ENCODE results near the gene SSNA1.

SSNA1 gene

GRCh38 chr9:137201205-137201868 is 12.9 kb downstream of the SSNA1 start:
- DNase-seq = no peak

- DNase-seq = no peak
These were observed 14.5 kb downstream of the SSNA1 start for GRCh38 chr9:137202966-137203365.

- DNase-seq = no peak
These were observed 16.3 kb downstream of the SSNA1 start for GRCh38 chr9:137204731-137205125.

- DNase-seq = peak; percentile 94
These were observed 16.9 kb downstream of the SSNA1 start, which contains the start of the genes NDOR1 and TMEM203 for GRCh38 chr9:137205126-137206069. Gene NDOR1, plus strand, starts transcription at chr9:137205700. Its CDS starts 78 bp downstream, at chr9:137205778. Gene TMEM203, minus strand, starts transcription at chr9:137205648. Its CDS starts 234 bp downstream, at chr9:137205414.

GRCh38 chr9:137206602-137207001 is 18.1 kb downstream of the SSNA1 start:
- no peak for DNase-seq

GRCh38 chr9:137211532-137211931 is 23.1 kb downstream of the SSNA1 start:
- DNase-seq = no peak

GRCh38 chr9:137212520-137212919 is 24.0 kb downstream of the SSNA1 start:
- DNase-seq = no peak

GRCh38 chr9:137213160-137214060 is 24.9 kb downstream of the SSNA1 start:
- DNase-seq = peak; percentile 33

- no peak for DNase-seq
These were observed 26.1 kb downstream of the SSNA1 start for GRCh38 chr9:137214620-137215019.

GRCh38 chr9:137215196-137215986 is 26.9 kb downstream of the SSNA1 start:
- DNase-seq = no peak

- no peak for DNase-seq
These were observed 27.9 kb downstream of the SSNA1 start for GRCh38 chr9:137216188-137216965.

- no peak for DNase-seq
These were observed 29.1 kb downstream of the SSNA1 start for GRCh38 chr9:137217276-137218211.

- no peak for DNase-seq
These were observed 29.8 kb downstream of the SSNA1 start for GRCh38 chr9:137218212-137218753.

- DNase-seq = no peak
These were observed 30.3 kb downstream of the SSNA1 start for GRCh38 chr9:137218754-137219271.

- DNase-seq = no peak
These were observed 31.4 kb downstream of the SSNA1 start for GRCh38 chr9:137219757-137220316.

- no peak for DNase-seq
These were observed 32.0 kb downstream of the SSNA1 start for GRCh38 chr9:137220317-137221094.

- DNase-seq = no peak
These were observed 32.6 kb downstream of the SSNA1 start for GRCh38 chr9:137221095-137221505.

- DNase-seq = no peak
These were observed 33.1 kb downstream of the SSNA1 start for GRCh38 chr9:137221506-137222111.

Data from midbrain (tissue), 1 donor.